ENCODE measurements around the gene MIPOL1.

DNA sequence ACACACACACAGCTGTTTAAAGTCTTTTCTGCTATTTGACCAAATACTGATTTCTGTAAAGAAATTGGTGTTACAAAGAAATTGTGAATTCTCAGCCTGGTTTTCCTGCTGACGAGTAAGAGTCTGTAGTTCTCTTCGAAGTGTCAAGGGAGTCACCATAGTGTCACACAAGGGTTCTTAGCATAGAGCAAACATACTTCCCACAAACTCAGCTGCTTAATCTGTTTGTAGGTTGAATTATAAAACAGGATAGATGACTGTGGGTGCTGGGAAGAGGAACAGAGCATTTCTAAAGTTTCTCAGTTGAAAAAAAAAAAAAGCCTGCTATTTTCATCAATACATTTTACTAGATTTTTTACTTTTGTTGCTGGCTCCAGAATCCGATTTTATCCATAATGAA is 314.4 kb downstream of the MIPOL1 start:
- TF ChIP-seq, protein P1, sequence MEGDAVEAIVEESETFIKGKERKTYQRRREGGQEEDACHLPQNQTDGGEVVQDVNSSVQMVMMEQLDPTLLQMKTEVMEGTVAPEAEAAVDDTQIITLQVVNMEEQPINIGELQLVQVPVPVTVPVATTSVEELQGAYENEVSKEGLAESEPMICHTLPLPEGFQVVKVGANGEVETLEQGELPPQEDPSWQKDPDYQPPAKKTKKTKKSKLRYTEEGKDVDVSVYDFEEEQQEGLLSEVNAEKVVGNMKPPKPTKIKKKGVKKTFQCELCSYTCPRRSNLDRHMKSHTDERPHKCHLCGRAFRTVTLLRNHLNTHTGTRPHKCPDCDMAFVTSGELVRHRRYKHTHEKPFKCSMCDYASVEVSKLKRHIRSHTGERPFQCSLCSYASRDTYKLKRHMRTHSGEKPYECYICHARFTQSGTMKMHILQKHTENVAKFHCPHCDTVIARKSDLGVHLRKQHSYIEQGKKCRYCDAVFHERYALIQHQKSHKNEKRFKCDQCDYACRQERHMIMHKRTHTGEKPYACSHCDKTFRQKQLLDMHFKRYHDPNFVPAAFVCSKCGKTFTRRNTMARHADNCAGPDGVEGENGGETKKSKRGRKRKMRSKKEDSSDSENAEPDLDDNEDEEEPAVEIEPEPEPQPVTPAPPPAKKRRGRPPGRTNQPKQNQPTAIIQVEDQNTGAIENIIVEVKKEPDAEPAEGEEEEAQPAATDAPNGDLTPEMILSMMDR (IDR thresholded peaks at IDR 0.05): no peak
- no peak for TF ChIP-seq POLR2A (IDR thresholded peaks at IDR 0.05)

Measured in ovary (tissue), 3 donors.